ENCODE measurements around the gene SDC4.

- TF ChIP-seq, protein P1, sequence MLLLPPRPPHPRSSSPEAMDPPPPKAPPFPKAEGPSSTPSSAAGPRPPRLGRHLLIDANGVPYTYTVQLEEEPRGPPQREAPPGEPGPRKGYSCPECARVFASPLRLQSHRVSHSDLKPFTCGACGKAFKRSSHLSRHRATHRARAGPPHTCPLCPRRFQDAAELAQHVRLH (tag by site-specific recombination; IDR thresholded peaks at IDR 0.05) = no peak
- no peak for TF ChIP-seq ZNF530 (tag by site-specific recombination; IDR thresholded peaks at IDR 0.05; ENCODE audit: low read depth)
- TF ChIP-seq ZFP3 (tag by site-specific recombination; IDR thresholded peaks at IDR 0.05; ENCODE audit: low read depth) = no peak
- no peak for TF ChIP-seq ZIC2 (tag by site-specific recombination; IDR thresholded peaks at IDR 0.05)
- no peak for TF ChIP-seq TCF7L2 (IDR thresholded peaks at IDR 0.05; ENCODE audit: borderline replicate concordance, low read depth, low read length)
- TF ChIP-seq, protein P2, sequence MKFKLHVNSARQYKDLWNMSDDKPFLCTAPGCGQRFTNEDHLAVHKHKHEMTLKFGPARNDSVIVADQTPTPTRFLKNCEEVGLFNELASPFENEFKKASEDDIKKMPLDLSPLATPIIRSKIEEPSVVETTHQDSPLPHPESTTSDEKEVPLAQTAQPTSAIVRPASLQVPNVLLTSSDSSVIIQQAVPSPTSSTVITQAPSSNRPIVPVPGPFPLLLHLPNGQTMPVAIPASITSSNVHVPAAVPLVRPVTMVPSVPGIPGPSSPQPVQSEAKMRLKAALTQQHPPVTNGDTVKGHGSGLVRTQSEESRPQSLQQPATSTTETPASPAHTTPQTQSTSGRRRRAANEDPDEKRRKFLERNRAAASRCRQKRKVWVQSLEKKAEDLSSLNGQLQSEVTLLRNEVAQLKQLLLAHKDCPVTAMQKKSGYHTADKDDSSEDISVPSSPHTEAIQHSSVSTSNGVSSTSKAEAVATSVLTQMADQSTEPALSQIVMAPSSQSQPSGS (tag by site-specific recombination; IDR thresholded peaks at IDR 0.05; ENCODE audit: low read depth) = no peak
- TF ChIP-seq, protein P3, sequence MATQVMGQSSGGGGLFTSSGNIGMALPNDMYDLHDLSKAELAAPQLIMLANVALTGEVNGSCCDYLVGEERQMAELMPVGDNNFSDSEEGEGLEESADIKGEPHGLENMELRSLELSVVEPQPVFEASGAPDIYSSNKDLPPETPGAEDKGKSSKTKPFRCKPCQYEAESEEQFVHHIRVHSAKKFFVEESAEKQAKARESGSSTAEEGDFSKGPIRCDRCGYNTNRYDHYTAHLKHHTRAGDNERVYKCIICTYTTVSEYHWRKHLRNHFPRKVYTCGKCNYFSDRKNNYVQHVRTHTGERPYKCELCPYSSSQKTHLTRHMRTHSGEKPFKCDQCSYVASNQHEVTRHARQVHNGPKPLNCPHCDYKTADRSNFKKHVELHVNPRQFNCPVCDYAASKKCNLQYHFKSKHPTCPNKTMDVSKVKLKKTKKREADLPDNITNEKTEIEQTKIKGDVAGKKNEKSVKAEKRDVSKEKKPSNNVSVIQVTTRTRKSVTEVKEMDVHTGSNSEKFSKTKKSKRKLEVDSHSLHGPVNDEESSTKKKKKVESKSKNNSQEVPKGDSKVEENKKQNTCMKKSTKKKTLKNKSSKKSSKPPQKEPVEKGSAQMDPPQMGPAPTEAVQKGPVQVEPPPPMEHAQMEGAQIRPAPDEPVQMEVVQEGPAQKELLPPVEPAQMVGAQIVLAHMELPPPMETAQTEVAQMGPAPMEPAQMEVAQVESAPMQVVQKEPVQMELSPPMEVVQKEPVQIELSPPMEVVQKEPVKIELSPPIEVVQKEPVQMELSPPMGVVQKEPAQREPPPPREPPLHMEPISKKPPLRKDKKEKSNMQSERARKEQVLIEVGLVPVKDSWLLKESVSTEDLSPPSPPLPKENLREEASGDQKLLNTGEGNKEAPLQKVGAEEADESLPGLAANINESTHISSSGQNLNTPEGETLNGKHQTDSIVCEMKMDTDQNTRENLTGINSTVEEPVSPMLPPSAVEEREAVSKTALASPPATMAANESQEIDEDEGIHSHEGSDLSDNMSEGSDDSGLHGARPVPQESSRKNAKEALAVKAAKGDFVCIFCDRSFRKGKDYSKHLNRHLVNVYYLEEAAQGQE (tag by site-specific recombination; IDR thresholded peaks at IDR 0.05) = no peak
- TF ChIP-seq, protein P4, sequence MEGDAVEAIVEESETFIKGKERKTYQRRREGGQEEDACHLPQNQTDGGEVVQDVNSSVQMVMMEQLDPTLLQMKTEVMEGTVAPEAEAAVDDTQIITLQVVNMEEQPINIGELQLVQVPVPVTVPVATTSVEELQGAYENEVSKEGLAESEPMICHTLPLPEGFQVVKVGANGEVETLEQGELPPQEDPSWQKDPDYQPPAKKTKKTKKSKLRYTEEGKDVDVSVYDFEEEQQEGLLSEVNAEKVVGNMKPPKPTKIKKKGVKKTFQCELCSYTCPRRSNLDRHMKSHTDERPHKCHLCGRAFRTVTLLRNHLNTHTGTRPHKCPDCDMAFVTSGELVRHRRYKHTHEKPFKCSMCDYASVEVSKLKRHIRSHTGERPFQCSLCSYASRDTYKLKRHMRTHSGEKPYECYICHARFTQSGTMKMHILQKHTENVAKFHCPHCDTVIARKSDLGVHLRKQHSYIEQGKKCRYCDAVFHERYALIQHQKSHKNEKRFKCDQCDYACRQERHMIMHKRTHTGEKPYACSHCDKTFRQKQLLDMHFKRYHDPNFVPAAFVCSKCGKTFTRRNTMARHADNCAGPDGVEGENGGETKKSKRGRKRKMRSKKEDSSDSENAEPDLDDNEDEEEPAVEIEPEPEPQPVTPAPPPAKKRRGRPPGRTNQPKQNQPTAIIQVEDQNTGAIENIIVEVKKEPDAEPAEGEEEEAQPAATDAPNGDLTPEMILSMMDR (tag by site-specific recombination; IDR thresholded peaks at IDR 0.05) = no peak
Measured at GRCh38 chr20:45294003-45294368, 54.2 kb downstream of the SDC4 start.

All from HEK293 (cell line).